ENCODE results near the gene CHPF2. TPM values are rescaled to one million over a fixed set of nuclear protein-coding genes. Genes with fewer than 3 reads are reported as not detected.

The CHPF2 gene
- total RNA-seq, 1 donor from 2014 or later: 37.2 TPM

- DNase-seq (no peak), ATAC-seq (no peak)
- intact Hi-C loops (cut with DNase I): no loop called here
- no peak for TF ChIP-seq CTCF (IDR thresholded peaks at IDR 0.05)
- H3K36me3 ChIP-seq: no peaks in the 10 kb centered on the region
- H3K27ac ChIP-seq: no peak overlapping the region
- no peaks in the 10 kb centered on the region for H3K4me1 ChIP-seq
- peaks cover 11% of the 10 kb centered on the region for H3K27me3 ChIP-seq
- no peak overlapping the region for H3K4me3 ChIP-seq
- no peaks in the 10 kb centered on the region for H3K9me3 ChIP-seq
These were observed 30.5 kb upstream of the CHPF2 start for GRCh38 chr7:151201751-151202150.

GRCh38 chr7:151202836-151203235 lies 29.4 kb upstream of the CHPF2 start:
- DNase-seq (no peak), ATAC-seq (no peak)

GRCh38 chr7:151204383-151205032 lies 27.8 kb upstream of the CHPF2 start:
- Histone ChIP-seq H3K4me1 (no peaks in the 10 kb centered on the region), H3K4me3 (no peak overlapping the region), H3K36me3 (no peaks in the 10 kb centered on the region), H3K9me3 (no peaks in the 10 kb centered on the region), H3K27ac (no peak overlapping the region), H3K27me3 (peaks cover 11% of the 10 kb centered on the region)
- peak; percentile 14 for ATAC-seq
- TF ChIP-seq CTCF (IDR thresholded peaks at IDR 0.05): no peak
- DNase-seq: no peak
- intact Hi-C loops (cut with DNase I): no loop called here

More at GRCh38 chr7:151202836-151203235, 29.4 kb upstream of the CHPF2 start:
- TF ChIP-seq CTCF (IDR thresholded peaks at IDR 0.05): no peak
- Histone ChIP-seq H3K4me3 (no peak overlapping the region), H3K9me3 (no peaks in the 10 kb centered on the region), H3K4me1 (no peaks in the 10 kb centered on the region), H3K27ac (no peak overlapping the region), H3K27me3 (peaks cover 11% of the 10 kb centered on the region), H3K36me3 (no peaks in the 10 kb centered on the region)
- intact Hi-C loops (cut with DNase I): no loop called here

- H3K27ac ChIP-seq: no peak overlapping the region
- H3K4me3 ChIP-seq: no peak overlapping the region
- H3K4me1 ChIP-seq: no peaks in the 10 kb centered on the region
- intact Hi-C loops (cut with DNase I): no loop called here
- TF ChIP-seq CTCF (IDR thresholded peaks at IDR 0.05): no peak
- ATAC-seq (no peak), DNase-seq (no peak)
- H3K9me3 ChIP-seq: no peaks in the 10 kb centered on the region
- H3K27me3 ChIP-seq: peaks cover 11% of the 10 kb centered on the region
- H3K36me3 ChIP-seq: no peaks in the 10 kb centered on the region
These were observed 26.6 kb upstream of the CHPF2 start for GRCh38 chr7:151205730-151206129.

GRCh38 chr7:151206914-151207313 lies 25.4 kb upstream of the CHPF2 start:
- H3K9me3 ChIP-seq: no peaks in the 10 kb centered on the region
- no peak overlapping the region for H3K4me3 ChIP-seq
- DNase-seq (no peak), ATAC-seq (no peak)
- H3K36me3 ChIP-seq: no peaks in the 10 kb centered on the region
- TF ChIP-seq CTCF (IDR thresholded peaks at IDR 0.05): no peak
- intact Hi-C loops (cut with DNase I): no loop called here
- peaks cover 11% of the 10 kb centered on the region for H3K27me3 ChIP-seq
- H3K27ac ChIP-seq: no peak overlapping the region
- H3K4me1 ChIP-seq: no peaks in the 10 kb centered on the region

- Histone ChIP-seq H3K27ac (no peak overlapping the region), H3K4me1 (no peaks in the 10 kb centered on the region), H3K4me3 (no peak overlapping the region), H3K36me3 (no peaks in the 10 kb centered on the region), H3K9me3 (no peaks in the 10 kb centered on the region), H3K27me3 (peaks cover 11% of the 10 kb centered on the region)
- ATAC-seq: no peak
- intact Hi-C loops (cut with DNase I): no loop called here
- DNase-seq: no peak
- no peak for TF ChIP-seq CTCF (IDR thresholded peaks at IDR 0.05)
These were observed 25.0 kb upstream of the CHPF2 start for GRCh38 chr7:151207315-151207714.
